HepG2 (cell line): Measurements from ENCODE around the gene STK11. TPM values are rescaled to one million over a fixed set of nuclear protein-coding genes. Genes with fewer than 3 reads are reported as not detected.

ENCODE experiments used
- ELF1 ChIP-seq: sonication (generic); formaldehyde crosslinking; IDR thresholded peaks from 2 replicates; pipeline ENCODE4 v1.4.0; 2020; ENCODE audit warnings: missing genetic modification reagents
- IRF2 ChIP-seq: IDR thresholded peaks from 2 replicates; pipeline ENCODE4 v1.6.1; 2018; ENCODE audit warnings: missing genetic modification reagents, missing compliant biosample characterization
- KDM5B ChIP-seq: sonication (generic); formaldehyde crosslinking; IDR thresholded peaks from 2 replicates; pipeline ENCODE4 v1.4.0; 2020; ENCODE audit warnings: missing genetic modification reagents, mild to moderate bottlenecking, borderline replicate concordance
- NFAT5 ChIP-seq: sonication (generic); formaldehyde crosslinking; IDR thresholded peaks from 2 replicates; pipeline ENCODE4 v1.4.0; 2020; ENCODE audit warnings: missing genetic modification reagents
- RORA ChIP-seq: sonication (generic); formaldehyde crosslinking; IDR thresholded peaks from 2 replicates; pipeline ENCODE4 v1.5.0; 2020; ENCODE audit warnings: mild to moderate bottlenecking, missing genetic modification reagents, moderate library complexity
- SNAPC4 ChIP-seq: sonication (generic); formaldehyde crosslinking; IDR thresholded peaks from 2 replicates; pipeline ENCODE4 v1.4.0; 2020; ENCODE audit warnings: mild to moderate bottlenecking, missing genetic modification reagents
- UBTF ChIP-seq: sonication (generic); formaldehyde crosslinking; IDR thresholded peaks from 2 replicates; pipeline ENCODE4 v1.4.0; 2020; ENCODE audit warnings: mild to moderate bottlenecking, missing genetic modification reagents
- ZGPAT ChIP-seq: IDR thresholded peaks from 2 replicates; pipeline ENCODE4 v1.6.1; 2016; ENCODE audit warnings: mild to moderate bottlenecking
- ZNF263 ChIP-seq: sonication (generic); formaldehyde crosslinking; IDR thresholded peaks from 2 replicates; pipeline ENCODE4 v1.4.0; 2020; ENCODE audit warnings: missing genetic modification reagents
- ZNF282 ChIP-seq: fragments of 450-650 bp; IDR thresholded peaks from 2 replicates; pipeline ENCODE4 v1.6.1; 2018; ENCODE audit not compliant: partially characterized antibody
- polyA plus RNA-seq, 8 experiments: library from polyadenylated mRNA; depleted of rRNA in 3 of 8; stranded (reverse) in 7 of 8; unstranded in 1 of 8; fragments of >200 nt; fragmentation: Illumina TruSeq in 4 of 8; extraction: Trizol in 4 of 8; gene quantifications; 2 replicates each; pipeline versions ENCODE4 v1.2.1 to v1.2.3, GENCODE V29; 2011 to 2016; ENCODE audit warnings: low read depth in 4 of 8, missing spikeins in 1 of 8, mixed read lengths in 1 of 8; ENCODE audit not compliant: insufficient read depth in 1 of 8
- total RNA-seq, 5 experiments: library from RNA; depleted of rRNA; stranded (reverse); fragments of >200 nt; fragmentation: Illumina TruSeq; extraction: Trizol; gene quantifications; 2 replicates each; pipeline ENCODE4 v1.2.3, GENCODE V29; 2016; ENCODE audit warnings: low read depth in 1 of 5
- TF ChIP-seq, protein P1 (sequence below): sonication (generic); formaldehyde crosslinking; IDR thresholded peaks from 2 replicates; pipeline ENCODE4 v1.8.0; 2022; ENCODE audit warnings: mild to moderate bottlenecking, missing genetic modification reagents; ENCODE audit not compliant: insufficient replicate concordance

STK11 gene
- total and polyA plus RNA-seq, 2 of the 13 experiments (the other 11 are each of a cell fraction or from before 2014, with no cell fraction given) = 27.5 to 43.6 TPM

DNA sequence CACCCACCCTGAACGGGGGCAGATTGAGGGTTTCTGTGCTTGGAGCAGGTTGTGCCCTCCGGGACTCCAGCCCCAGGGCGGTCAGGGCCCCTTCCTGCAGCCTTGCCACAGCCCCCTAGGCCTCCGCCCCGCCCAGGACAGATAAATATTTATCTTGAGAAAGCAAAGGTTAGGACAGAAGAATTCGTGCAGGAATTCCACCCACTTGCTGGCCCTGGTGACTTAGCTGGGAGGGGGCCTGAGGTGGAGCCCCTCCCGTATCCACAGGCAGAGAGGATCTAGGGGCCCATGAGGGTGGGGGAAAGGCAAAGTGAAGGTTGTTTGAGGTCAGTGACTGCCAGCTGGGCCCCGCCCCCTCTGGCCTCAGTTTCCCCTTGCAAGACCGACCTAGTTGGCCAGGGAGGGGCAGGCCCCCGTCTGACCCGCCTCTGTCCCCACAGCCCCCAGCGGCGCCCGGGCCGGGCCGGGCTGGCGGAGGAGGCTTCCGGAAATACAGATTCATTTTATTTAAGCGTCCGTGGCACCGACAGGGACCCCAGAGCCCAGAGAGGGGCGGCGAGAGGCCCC, 48.0 kb downstream of the STK11 start (continued):
- TF ChIP-seq SNAPC4 (CRISPR knock-in tag) (0 out of 2 replicates have a peak, but pooled peaks have one; percentile 39), NFAT5 (CRISPR knock-in tag) (no peak), IRF2 (CRISPR knock-in tag) (peak; percentile 51; the same call in 1 of the 2 replicates), RORA (CRISPR knock-in tag) (no peak), ZGPAT (CRISPR knock-in tag) (peak; percentile 59; the same call in 1 of the 2 replicates), KDM5B (peak; percentile 25; the same call in 1 of the 2 replicates), UBTF (0 out of 2 replicates have a peak, but pooled peaks have one; percentile 29), ELF1 (CRISPR knock-in tag) (no peak), ZNF263 (CRISPR knock-in tag) (no peak; the same call in 1 of the 2 replicates), ZNF282 (no peak)
- TF ChIP-seq, protein P1, sequence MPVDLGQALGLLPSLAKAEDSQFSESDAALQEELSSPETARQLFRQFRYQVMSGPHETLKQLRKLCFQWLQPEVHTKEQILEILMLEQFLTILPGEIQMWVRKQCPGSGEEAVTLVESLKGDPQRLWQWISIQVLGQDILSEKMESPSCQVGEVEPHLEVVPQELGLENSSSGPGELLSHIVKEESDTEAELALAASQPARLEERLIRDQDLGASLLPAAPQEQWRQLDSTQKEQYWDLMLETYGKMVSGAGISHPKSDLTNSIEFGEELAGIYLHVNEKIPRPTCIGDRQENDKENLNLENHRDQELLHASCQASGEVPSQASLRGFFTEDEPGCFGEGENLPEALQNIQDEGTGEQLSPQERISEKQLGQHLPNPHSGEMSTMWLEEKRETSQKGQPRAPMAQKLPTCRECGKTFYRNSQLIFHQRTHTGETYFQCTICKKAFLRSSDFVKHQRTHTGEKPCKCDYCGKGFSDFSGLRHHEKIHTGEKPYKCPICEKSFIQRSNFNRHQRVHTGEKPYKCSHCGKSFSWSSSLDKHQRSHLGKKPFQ (CRISPR knock-in tag) = no peak
